Middle frontal gyrus (tissue), 1 donor: ENCODE results near the gene MED6.

Experiments used
- DNase-seq: peaks from one replicate; pipeline ENCODE4 v3.0.0-alpha.2; 2015; ENCODE audit warnings: low spot score; ENCODE audit errors: extremely low spot score

MED6 gene, protein sequence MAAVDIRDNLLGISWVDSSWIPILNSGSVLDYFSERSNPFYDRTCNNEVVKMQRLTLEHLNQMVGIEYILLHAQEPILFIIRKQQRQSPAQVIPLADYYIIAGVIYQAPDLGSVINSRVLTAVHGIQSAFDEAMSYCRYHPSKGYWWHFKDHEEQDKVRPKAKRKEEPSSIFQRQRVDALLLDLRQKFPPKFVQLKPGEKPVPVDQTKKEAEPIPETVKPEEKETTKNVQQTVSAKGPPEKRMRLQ

DNA sequence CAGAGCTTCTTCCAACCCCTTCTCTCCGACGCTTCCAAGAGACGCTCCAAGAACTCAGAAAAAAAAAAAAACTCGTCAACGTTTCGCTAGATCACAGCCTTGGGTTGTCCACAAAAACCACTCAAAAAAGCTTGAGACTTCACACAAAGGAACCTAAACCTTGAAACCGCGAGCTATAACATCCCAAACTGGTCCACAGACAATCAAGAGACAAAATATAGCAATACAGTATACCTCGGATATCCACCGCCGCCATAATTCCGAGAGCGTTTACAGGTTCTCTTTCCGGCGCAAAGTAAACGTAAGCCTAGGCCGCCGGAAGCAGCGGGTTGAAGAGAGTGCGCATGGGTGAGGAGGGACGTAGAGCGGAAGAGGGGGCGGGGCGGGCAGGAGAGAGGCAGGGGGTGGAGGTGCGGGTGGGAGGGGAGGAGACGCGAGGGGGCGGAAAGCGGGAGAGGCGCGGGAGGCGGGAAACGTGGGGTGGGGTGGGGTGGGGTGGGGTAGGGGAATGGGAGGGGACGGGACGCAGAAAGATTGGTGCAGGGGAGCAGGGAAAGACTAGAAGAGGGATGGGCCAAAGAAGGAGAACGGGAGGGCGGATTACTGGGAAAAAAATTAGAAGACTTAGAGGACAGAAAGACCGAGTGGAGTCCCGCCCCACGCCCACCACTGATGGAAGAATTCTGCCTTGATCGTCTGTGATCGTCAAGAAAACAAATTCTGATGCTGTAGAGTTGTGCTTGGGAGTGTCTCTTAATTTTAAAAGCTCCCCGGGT is at the start of gene MED6:
Gene MED6, minus strand, starts transcription at position 274 of the 776 bp plus-strand sequence. Its CDS starts 18 bp downstream, at position 256.
- DNase-seq: peak; percentile 86

DNA sequence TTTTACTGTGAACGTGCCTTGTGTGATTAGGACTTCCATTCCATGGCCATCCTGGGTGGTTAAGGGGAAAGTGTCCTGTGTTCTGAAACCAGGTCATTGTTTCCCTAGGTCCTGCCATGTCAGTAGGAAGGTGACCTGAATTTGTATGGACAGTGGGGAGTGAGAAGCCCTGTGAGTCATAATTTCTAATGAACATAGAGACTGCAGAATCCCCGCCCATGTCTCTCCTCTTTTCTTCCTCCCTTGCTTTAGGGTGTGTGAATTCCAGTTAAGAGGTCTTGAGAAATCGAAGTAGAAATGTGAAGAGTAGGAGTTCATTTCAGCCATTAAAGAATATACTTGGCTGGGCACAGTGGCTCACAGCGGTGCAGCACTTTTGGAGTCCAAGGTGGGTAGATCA is 49.3 kb upstream of the MED6 start:
- no peak for DNase-seq

DNA sequence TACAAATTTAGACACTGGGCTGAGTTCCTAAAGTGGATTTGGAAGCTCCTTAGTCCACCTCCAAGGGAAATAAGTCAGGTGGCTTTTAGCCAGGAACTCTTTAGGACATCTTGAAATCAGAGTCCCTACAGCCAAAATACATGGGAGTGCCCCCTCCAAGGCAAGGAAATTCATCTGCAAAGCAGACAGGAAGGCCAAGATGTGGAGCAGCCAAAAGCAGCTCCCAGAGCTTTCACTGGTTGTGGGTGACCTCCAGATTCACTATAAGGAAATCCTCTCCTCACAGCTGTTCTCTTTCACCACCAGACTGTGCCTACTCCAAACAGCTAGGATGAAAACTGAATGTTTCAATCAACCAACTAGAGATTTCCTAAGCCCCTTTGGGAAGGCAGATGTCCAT is 47.9 kb upstream of the MED6 start:
- no peak for DNase-seq

DNA sequence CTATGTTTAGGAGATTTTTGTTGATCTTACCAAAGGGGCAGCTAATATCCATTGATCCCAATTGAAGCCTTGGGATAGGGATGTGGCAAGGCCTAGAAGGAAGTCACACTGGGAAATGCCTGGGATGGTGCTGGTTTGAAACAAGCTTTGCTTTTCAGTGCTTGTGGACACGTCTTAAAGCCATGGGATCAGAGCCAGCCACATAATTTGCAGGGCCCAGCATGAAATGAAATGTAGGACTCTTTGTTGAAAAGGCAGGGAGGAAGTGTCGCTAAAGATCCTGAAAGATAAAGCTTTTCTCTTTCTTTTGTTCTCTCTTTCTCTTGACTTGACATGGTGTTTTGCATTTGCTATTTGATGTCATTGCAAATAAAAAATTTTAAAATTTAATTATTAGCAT is 46.2 kb upstream of the MED6 start:
- DNase-seq: no peak

DNA sequence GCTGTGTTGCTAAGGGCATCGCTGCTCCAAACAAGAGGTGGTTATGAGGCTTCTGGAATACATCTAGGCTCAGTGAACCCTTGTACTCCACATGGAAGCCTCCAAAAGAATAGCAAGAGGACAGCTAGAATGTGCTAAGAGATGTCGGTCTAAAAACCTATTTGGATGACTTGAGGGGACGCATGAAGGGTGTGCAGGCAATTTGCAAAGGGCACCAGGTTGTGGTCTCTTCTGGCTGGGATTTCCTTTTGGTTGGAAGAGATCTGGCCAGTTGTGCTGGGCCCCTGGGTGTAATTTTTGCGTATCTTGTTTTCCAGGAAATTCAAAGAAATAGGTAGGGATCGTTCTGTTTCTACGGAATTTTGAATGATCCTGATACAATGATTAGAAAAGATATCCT is 45.4 kb upstream of the MED6 start:
- no peak for DNase-seq

DNA sequence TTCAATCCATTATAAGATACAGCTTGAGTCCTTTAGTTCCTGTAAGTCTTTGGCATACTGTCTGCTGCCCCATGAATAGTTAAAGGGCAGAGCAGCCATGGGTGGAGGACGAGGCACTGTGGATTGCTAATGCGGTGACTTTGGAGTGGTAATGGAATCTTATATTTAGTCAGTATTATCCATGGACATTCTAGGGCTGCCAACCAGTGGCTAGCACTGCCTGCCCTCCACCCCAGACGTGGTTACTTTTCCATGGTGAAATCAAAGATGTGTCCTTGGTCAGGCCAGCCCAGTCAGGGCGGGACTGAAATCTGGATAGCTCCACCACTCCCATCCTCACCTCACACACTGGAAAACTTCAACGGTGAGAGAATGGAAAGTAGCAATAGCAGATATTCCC is 43.5 kb upstream of the MED6 start:
- DNase-seq: no peak

DNA sequence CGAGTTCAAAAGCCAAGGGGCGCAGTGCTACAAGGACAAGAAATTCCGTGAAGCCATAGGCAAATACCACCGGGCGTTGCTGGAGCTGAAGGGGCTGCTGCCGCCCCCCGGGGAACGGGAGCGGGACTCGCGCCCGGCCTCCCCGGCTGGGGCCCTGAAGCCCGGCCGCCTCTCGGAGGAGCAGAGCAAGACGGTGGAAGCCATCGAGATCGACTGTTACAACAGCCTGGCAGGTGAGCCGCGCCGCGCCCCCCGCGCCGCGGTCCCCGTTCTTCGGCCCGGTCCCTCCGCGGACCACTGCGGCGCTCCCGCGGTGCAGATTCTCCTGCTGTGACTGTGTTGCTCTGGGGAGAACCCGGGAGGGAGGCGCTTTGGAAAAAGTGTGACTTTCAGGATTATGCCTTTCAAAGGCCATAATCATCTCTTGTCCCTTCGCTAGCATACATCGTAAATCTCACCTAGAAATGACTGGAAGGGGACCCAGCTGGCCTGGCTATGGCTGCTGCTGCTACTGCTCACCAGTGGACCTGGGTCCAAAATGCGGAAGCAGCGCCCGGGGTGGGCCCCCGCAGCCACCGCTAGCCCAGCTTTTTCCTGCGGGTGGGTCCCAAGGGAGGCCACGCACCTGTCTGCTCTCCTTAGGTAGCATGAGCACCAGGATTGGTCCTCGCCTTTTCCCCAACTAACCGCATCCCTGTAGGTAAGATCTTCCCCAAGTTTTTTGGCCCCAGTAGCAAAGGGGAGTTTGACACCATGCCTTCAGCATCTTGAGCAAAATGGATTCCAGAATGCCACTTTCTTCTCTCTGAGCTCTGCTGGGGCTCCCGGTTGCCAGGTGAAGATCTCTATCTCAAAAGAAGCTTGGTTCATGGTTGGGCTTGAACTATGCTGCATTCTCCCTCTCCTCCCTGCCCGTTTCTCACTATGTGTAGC is 42.1 kb upstream of the MED6 start:
- DNase-seq: no peak

DNA sequence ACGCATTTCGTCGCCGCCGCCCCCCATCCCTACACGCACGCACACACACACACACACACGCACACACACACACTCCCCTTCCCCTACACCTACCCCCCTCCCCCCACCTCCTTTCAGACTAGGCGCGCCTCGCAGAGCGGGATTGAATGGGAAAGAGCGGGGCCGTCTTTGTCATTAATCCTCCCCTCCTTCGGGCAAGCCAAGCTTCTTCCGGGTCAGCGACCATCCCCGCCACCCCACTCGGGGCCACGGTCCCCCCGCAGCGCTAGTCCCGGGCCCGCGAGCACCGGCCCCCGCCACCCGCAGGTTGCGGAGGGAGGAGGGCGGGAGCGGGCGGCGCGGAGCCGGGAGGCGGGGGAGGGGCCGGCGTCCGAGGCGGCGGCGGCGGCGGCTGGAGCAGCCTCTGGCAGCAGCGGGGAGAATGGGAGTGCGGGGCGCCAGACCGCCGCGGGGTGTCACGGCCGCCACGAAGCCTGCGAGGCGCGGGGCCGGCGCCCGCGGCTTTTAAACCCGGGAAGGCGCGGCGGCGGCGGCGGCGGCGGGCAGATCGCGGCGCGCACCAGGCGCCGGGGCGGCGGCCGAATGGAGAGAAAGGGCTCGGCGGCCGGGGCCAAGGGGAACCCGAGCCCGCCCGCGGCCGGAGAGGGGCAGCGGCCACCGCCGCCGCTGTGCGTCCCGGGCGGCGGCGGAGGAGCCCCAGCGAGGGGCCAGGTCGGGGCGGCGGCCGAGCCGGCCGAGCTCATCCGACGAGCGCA is 41.3 kb upstream of the MED6 start, which contains the start of gene TTC9:
Gene TTC9, plus strand, starts transcription at position 369 of the 755 bp plus-strand sequence. Its CDS starts 214 bp downstream, at position 583.
- DNase-seq: no peak

DNA sequence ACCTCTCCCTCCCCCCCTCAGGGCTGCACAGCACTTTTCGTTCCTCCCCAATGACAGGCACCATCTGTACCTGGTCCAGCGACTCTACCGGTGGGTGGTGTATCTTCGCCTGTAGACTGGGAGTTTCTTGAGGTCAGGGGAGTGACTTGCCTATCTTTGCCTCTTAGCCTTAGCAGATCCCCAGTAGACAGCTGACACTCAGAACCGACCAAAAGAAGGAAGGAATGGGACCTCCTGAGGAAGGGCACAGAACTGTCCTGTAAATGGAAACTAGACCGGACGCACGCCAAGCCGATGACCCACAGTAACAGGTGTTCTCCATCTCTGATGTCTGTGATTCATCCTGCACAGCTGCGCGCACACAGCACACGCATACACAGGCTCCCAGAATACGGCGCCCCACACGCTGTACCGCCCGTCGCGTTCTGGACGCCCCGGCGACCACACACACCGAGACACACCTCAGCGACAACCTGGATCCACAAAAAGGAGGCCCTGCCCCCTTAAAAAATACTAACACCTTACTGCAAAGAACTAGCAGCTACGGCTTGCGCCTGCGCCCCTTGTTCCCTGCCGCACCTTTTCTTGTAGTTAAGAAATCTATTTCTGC is 40.6 kb upstream of the MED6 start:
- DNase-seq: peak; percentile 8

DNA sequence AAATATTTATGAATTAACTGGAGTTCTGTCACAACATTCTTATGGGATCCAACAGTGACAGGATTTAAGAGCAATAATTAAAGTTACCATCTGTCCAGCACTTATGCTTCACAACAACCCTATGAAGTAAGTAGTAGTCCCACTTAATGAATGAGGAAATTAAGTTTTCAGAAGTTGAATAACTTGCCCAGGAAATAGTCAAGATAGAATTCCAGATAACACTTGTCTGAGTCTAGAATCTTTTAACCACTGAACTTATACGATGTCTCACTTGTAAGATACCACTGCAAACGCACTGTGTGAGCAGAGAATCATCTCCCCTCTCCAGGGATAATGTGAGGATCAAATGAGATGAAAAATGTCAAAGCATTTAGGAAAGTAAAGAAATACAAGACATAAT is 38.0 kb upstream of the MED6 start:
- no peak for DNase-seq

DNA sequence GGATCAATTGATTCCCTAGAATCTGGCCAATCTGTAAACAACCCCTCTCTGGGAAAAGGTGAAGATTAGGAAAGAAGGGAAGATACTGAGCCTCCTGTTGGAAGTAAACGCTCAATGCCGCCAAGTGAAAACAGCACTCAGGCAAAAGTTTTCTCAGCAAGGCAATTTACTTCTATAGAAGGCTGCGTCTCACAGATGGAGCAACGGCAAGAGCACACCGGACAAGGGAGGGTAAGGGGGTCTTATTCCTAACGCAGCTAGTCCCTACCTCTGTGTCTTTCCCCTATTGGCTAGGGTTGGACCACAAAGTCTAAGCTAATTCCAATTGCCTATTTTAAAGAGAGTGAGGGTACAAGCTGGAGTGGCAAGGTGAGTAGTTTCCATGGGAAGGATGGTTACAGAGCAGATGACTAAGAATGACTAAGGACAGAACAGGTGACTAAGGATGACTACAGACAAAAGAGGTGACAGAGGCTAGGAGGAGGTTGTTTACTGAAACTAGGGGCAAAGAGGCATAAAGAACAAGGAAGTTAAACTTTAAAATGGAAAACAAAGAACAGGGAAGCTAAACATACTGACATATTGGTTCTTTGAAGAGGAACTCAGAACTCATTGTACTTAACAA is 35.6 kb upstream of the MED6 start:
- no peak for DNase-seq

DNA sequence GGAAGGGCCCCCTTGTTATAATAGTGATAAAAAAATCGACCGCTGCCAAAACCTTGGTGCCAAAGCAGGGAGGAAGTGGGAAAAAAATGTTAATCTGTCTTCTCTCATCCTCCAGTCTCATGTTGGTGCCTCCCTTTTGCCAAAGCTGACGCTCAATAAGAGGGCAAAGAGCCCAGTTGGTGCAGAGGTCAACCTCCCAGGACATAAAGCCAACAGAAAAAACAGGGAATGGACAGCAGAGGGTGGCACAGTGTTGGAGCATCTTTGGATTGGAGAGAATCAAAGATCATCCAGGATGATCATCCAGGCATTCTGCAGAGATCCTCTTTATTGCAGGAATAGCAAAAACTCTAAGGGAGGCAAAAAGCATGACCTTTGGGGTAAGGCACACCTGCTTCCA is 31.5 kb upstream of the MED6 start:
- DNase-seq: no peak

DNA sequence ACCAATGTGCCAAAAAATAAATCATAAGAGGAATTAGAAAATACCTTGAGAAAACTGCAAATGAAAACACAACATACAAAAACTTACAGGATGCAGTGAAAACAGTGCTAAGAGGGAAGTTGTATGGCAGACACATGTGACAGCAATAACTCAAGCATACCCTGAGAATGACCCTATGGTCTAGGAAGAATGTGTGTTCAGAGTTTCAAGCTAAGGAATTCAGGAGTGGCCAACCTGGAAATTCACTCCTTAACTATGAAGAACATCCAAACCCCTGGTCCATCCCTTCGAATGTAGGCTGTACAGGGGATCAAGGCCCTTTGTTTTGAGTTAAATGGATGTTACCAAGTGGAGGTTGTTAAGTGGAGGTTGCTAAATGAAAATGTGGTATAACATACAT is 24.5 kb upstream of the MED6 start:
- DNase-seq: no peak

DNA sequence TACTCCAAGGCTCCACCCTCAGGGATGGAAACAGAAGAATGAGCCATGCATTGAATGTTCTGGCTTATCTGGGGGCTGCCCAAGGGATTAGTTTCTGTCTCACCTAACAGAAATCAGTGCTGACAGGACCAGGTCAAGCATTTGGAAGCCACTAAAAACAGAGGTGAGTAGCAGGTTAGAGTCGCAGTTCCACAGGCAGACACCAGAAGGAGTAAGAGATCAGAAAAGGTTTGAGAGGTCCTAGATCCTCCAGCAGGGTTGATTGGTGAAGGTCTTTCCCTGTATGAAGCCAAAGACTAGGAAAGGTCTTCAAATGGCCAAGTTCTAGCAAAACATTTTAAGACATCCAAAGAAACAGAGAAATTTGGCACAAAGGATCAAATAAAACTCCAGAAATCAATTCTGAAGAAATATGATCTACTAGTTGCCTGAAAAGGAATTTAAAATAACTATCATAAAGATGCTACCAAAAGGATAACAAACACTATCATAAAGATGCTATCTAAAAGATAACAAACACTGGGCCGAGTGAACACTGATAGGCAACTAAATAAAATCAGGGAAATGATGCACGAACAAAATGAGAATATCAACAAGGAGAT is 21.8 kb upstream of the MED6 start:
- no peak for DNase-seq

DNA sequence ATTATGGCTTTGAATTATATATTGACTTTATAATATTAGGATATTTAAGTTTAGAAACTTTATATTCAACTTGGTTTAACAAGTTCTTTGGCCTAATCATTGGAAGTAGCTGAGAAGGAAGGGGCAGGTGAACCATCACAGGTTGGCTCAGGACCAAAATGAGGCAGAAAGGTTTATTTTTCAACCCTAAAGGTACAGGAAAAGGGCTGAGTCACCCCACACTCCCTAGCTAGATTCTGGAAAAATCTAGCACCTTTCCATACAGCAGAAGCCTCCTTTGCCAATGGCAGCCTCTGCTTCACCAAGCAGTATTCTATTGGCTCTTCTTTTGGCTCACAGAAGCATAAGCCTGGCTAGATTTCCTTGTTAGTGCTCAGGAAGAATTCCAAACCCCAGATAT is 19.3 kb upstream of the MED6 start:
- DNase-seq: no peak

DNA sequence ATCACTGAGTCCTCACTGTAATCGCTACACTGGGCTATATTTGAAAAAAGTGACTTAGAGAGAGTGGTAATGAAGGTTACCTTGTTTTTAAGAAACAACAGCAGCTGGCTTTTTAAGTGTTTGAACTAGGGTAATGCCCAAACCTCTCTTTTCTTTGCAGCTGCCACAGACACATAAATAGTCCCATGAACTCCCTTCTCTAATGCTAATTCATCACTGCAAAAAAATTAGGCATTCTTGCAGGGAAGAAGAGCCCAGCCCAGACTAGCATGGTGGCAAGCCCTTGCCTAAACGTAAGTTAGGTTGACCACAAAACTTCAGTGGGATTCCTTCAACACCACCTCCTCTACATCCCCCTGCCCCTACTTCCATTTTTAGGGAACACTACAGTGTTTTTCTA is 17.9 kb upstream of the MED6 start:
- DNase-seq: no peak

DNA sequence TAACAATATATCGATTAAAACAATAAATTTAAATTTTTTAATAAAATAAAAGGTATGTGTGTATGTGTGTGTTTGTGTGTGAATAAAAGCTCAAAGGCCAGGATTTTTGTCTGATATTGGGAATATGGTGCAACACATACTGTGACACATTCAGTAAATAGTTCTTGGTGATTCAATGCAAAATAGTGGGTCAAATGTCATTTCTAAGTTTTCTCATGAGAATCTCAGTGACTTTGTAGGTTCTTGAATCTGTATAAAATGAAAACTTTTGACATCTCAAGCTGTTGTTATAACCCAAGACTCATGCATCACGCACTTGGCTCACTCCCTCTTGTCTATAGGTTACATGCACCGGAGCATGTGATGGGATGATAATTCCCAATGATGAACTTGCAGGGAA is 16.2 kb upstream of the MED6 start:
- no peak for DNase-seq

DNA sequence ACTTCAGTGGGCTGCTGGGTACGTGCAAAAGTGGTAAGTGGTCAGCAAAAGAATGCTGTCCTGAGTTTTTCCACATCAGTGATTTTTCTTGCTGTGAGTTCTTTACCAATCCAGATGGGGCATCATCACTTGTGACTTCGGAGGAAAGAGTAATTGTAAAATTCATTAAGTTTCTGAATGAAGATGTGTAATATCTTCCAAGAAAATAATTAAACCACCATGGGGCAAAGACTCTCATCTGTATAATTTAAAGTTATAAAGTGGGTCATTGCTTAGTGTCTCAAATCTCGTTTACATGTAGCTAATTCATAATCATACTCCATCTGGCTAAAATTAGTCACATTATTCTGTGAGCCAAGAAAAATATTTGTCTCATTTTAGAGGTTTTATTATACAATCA is 10.8 kb upstream of the MED6 start:
- DNase-seq: no peak

DNA sequence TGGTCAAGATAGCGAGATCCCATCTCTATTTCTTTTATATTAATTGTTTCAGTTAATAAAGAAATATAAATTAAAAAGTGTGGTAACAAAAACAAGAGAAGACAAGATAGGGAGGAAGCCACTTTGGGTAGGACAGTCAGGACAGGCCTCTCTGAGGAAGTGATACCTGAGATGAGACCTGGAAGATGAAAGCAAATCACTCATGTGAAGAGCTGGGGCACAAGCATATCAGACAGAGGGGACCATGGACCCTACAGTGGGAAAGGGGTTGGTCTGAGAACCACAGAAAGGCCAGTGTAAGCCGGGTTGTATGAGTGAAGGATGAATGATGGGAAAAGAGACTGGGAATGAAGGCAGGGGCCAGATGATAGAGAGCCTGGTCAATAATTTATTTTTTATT is 1.8 kb upstream of the MED6 start:
- DNase-seq: no peak

DNA sequence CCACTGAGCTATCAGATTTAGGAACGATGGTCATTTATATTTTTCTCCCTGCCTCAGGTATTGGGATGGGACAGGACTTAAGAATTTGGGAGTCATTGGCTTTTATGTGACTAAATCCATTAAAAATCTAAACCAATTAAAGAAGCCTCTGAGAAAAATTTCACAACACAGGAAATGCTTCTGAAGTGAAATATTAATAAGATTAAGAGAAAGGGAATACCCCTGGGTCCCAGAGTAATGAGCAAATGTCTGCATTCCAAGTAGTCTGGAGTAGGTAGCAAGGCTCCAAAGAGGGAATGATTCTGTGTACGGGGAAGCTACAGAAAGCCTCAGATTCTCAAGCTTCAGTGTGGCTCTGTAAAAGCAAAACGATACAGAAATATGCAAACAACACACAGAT is 707 bp upstream of the MED6 start:
- no peak for DNase-seq
